H9 (cell line): ENCODE measurements around the gene NRN1. TPM values are rescaled to one million over a fixed set of nuclear protein-coding genes. Genes with fewer than 3 reads are reported as not detected.

Experiments used
- DNase-seq: peaks from one replicate; pipeline ENCODE4 v3.0.0-alpha.2; 2017
- H2AFZ ChIP-seq: one replicate; pipeline ENCODE4 v1.6.1; 2013; ENCODE audit warnings: mild to moderate bottlenecking, low read length, control low read depth, moderate library complexity
- H2AK5ac ChIP-seq: 2 replicates; pipeline ENCODE4 v1.6.1; 2013; ENCODE audit warnings: low read length, control low read depth, mixed read lengths; ENCODE audit not compliant: insufficient read length
- H2BK120ac ChIP-seq: one replicate; pipeline ENCODE4 v1.6.1; 2013; ENCODE audit warnings: low read depth, mild to moderate bottlenecking, low read length, control low read depth, inconsistent platforms; ENCODE audit not compliant: poor library complexity, severe bottlenecking
- H2BK12ac ChIP-seq: 2 replicates; pipeline ENCODE4 v1.6.1; 2013; ENCODE audit warnings: low read length, control low read depth, mixed read lengths, low read depth; ENCODE audit not compliant: insufficient read length
- H2BK15ac ChIP-seq: 2 replicates; pipeline ENCODE4 v1.6.1; 2013; ENCODE audit warnings: low read depth, low read length, control low read depth
- H2BK20ac ChIP-seq: one replicate; pipeline ENCODE4 v1.6.1; 2013; ENCODE audit warnings: low read depth, mild to moderate bottlenecking, low read length, control low read depth, inconsistent platforms; ENCODE audit not compliant: poor library complexity, severe bottlenecking
- H2BK5ac ChIP-seq: 2 replicates; pipeline ENCODE4 v1.6.1; 2013; ENCODE audit warnings: low read length, control low read depth, mixed read lengths; ENCODE audit not compliant: insufficient read length
- H3K14ac ChIP-seq: 2 replicates; pipeline ENCODE4 v1.6.1; 2013; ENCODE audit warnings: low read length, control low read depth; ENCODE audit not compliant: insufficient read depth
- H3K18ac ChIP-seq: 2 replicates; pipeline ENCODE4 v1.6.1; 2013; ENCODE audit warnings: low read depth, mild to moderate bottlenecking, mixed read lengths, low read length, control low read depth; ENCODE audit not compliant: insufficient read length
- H3K23ac ChIP-seq: 2 replicates; pipeline ENCODE4 v1.6.1; 2013; ENCODE audit warnings: low read length, control low read depth, mixed read lengths, low read depth; ENCODE audit not compliant: insufficient read length
- H3K23me2 ChIP-seq: 2 replicates; pipeline ENCODE4 v1.6.1; 2013; ENCODE audit warnings: low read depth, mild to moderate bottlenecking, mixed read lengths, low read length, control low read depth; ENCODE audit not compliant: insufficient read length, poor library complexity, severe bottlenecking
- H3K27ac ChIP-seq: 2 replicates; pipeline ENCODE4 v1.5.1; 2013; ENCODE audit warnings: low read length, control low read depth, mixed read lengths, low read depth; ENCODE audit not compliant: insufficient read length
- H3K27me3 ChIP-seq: 2 replicates; pipeline ENCODE4 v1.6.1; 2013; ENCODE audit warnings: low read length, control low read depth, inconsistent platforms; ENCODE audit not compliant: insufficient read depth
- H3K4ac ChIP-seq: 2 replicates; pipeline ENCODE4 v1.6.1; 2013; ENCODE audit warnings: low read depth, mild to moderate bottlenecking, control low read depth, inconsistent platforms, low read length, moderate library complexity
- H3K4me1 ChIP-seq: 2 replicates; pipeline ENCODE4 v1.6.1; 2013; ENCODE audit warnings: low read length, control low read depth, inconsistent platforms; ENCODE audit not compliant: insufficient read depth
- H3K4me2 ChIP-seq: 2 replicates; pipeline ENCODE4 v1.6.1; 2013; ENCODE audit warnings: low read length, control low read depth, mixed read lengths; ENCODE audit not compliant: insufficient read length, insufficient read depth
- H3K56ac ChIP-seq: 2 replicates; pipeline ENCODE4 v1.6.1; 2013; ENCODE audit warnings: low read depth, mild to moderate bottlenecking, mixed read lengths, low read length, control low read depth; ENCODE audit not compliant: insufficient read length
- H3K79me1 ChIP-seq: 2 replicates; pipeline ENCODE4 v1.6.1; 2013; ENCODE audit warnings: low read depth, mild to moderate bottlenecking, moderate library complexity, low read length, control low read depth, inconsistent platforms; ENCODE audit not compliant: insufficient read depth, poor library complexity, severe bottlenecking
- H3K79me2 ChIP-seq: 2 replicates; pipeline ENCODE4 v1.6.1; 2013; ENCODE audit warnings: low read length, control low read depth, inconsistent platforms; ENCODE audit not compliant: insufficient read depth
- H3K9ac ChIP-seq: 2 replicates; pipeline ENCODE4 v1.6.1; 2013; ENCODE audit warnings: low read length, control low read depth, mixed read lengths; ENCODE audit not compliant: insufficient read length; ENCODE audit errors: extremely low read depth
- H3K9me3 ChIP-seq: one replicate; pipeline ENCODE4 v1.6.1; 2013; ENCODE audit warnings: low read depth, low read length, inconsistent platforms; ENCODE audit not compliant: control insufficient read depth
- H3T11ph ChIP-seq: one replicate; pipeline ENCODE4 v1.6.1; 2013; ENCODE audit warnings: mild to moderate bottlenecking, low read length, control low read depth, inconsistent platforms
- H4K20me1 ChIP-seq: one replicate; pipeline ENCODE4 v1.6.1; 2013; ENCODE audit not compliant: control insufficient read depth, insufficient read length, insufficient read depth
- H4K5ac ChIP-seq: 2 replicates; pipeline ENCODE4 v1.6.1; 2013; ENCODE audit warnings: low read depth, mild to moderate bottlenecking, mixed read lengths, low read length, control low read depth; ENCODE audit not compliant: insufficient read length
- H4K8ac ChIP-seq: replicated peaks from 2 replicates; pipeline ENCODE4 v1.6.1; 2013; ENCODE audit warnings: low read length, control low read depth, mixed read lengths, low read depth; ENCODE audit not compliant: insufficient read length
- H4K91ac ChIP-seq: 2 replicates; pipeline ENCODE4 v1.6.1; 2013; ENCODE audit warnings: low read depth, mild to moderate bottlenecking, moderate library complexity, mixed read lengths, low read length, control low read depth; ENCODE audit not compliant: insufficient read length
- H3K27ac Mint-ChIP-seq, 3 experiments: 2 replicates in 2 of 3; 3 replicates in 1 of 3; pipeline ENCODE4 v1.8.0; 2020 to 2021; ENCODE audit warnings: mixed read lengths in 3 of 3, mild to moderate bottlenecking in 1 of 3, moderate library complexity in 1 of 3
- H3K27me3 Mint-ChIP-seq: 2 replicates; pipeline ENCODE4 v1.8.0; 2021; ENCODE audit warnings: low read depth, mild to moderate bottlenecking, moderate library complexity, mixed read lengths
- H3K36me3 Mint-ChIP-seq, 3 experiments: 2 replicates in 2 of 3; 3 replicates in 1 of 3; pipeline ENCODE4 v1.8.0; 2020 to 2021; ENCODE audit warnings: low read depth in 3 of 3, mixed read lengths in 3 of 3; ENCODE audit not compliant: insufficient read depth in 1 of 3
- H3K4me1 Mint-ChIP-seq, 2 experiments: 2 replicates each; pipeline ENCODE4 v1.8.0; 2020; ENCODE audit warnings: mixed read lengths in 2 of 2
- H3K4me3 Mint-ChIP-seq, 2 experiments: 2 replicates in 1 of 2; 3 replicates in 1 of 2; pipeline ENCODE4 v1.8.0; 2020 to 2021; ENCODE audit warnings: mild to moderate bottlenecking in 2 of 2, mixed read lengths in 2 of 2, moderate library complexity in 1 of 2
- H3K9me3 Mint-ChIP-seq, 2 experiments: 2 replicates in 1 of 2; 3 replicates in 1 of 2; pipeline ENCODE4 v1.8.0; 2020; ENCODE audit warnings: mild to moderate bottlenecking in 2 of 2, mixed read lengths in 2 of 2, moderate library complexity in 1 of 2
- WGBS: extraction: QIAGEN DNeasy Blood & Tissue Kit; methylation state at CpG from one replicate; pipeline ENCODE4 v1.1.7; 2013; ENCODE audit warnings: missing lambda C conversion rate, low lambda C conversion rate, mixed read lengths; ENCODE audit not compliant: insufficient read length; ENCODE audit errors: extremely low coverage; 5-methylcytosine and 5-hydroxymethylcytosine counted together
- total RNA-seq: library from RNA; stranded (reverse); gene quantifications from 2 replicates; pipeline ENCODE4 v1.2.1, GENCODE V29; 2021
- TF ChIP-seq, protein P1 (sequence below): fragments of 200-600 bp; sonication (generic); conservative IDR thresholded peaks from 3 replicates; pipeline ENCODE4 v1.8.0; 2021; ENCODE audit warnings: antibody characterized with exemption, mild to moderate bottlenecking

The NRN1 gene
- total RNA-seq, 1 experiment from 2014 or later, result not detected

DNA sequence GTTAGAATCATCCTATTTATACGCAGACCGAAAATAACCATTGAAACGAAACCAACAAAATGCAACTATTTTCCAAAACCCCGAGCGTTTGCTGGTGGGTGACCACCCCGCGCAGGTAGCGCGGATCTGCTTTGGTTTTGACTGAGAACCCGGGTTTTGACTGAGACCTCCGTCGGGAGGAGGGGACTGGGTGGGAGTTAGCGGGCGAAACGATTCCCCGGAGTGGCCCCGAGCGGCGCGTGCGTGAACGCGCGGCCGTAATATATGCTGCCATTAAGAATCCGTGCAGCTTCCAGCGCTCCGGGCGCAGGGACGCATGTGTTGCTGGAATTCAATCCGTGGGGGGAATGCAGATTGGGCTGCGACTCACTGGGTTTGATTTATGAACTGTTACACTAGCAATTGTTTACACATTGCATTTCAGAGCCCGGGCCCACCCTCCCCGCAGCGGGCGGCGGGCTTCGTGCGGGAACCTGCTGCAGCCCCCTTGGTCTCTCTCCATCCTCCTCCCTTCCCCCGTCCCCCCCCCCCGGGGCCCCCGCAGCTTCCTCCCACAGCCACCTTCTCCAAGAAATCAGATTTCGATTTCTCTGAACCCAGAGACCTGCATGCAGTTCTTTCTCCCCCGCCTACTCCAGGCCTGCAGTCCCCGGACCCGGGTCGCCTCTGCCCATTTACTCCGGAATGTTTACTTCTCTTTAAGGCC is 9.9 kb downstream of the NRN1 start:
- Histone ChIP-seq H3K23ac (no peak overlapping the region), H3K9me3 (no peaks in the 10 kb centered on the region), H3T11ph (no peak overlapping the region), H2BK20ac (no peak overlapping the region), H3K79me2 (no peaks in the 10 kb centered on the region), H3K23me2 (peaks cover 23% of the 10 kb centered on the region), H2BK120ac (no peak overlapping the region), H2BK12ac (no peak overlapping the region), H3K9ac (no peak overlapping the region), H3K4me1 (peaks cover 4% of the 10 kb centered on the region; the same call in 1 of the 2 replicates), H2BK15ac (no peak overlapping the region), H3K18ac (no peak overlapping the region), H3K56ac (no peak overlapping the region), H3K27me3 (peaks cover 94% of the 10 kb centered on the region), H4K8ac (no peak overlapping the region), H3K79me1 (no peaks in the 10 kb centered on the region), H4K5ac (no peak overlapping the region), H2BK5ac (no peak overlapping the region), H4K20me1 (no peaks in the 10 kb centered on the region), H2AK5ac (no peak overlapping the region), H2AFZ (no peak overlapping the region), H4K91ac (no peak overlapping the region), H3K27ac (no peak overlapping the region), H3K4ac (no peak overlapping the region), H3K4me2 (peak overlapping the region; percentile 71), H3K14ac (no peak overlapping the region)
- H3K27me3 Mint-ChIP-seq, result peaks cover 100% of the 10 kb centered on the region
- peak; percentile 37 for DNase-seq
- peaks cover 2 to 7% of the 10 kb centered on the region in 2 experiments; a peak in 4 of 5 replicates for H3K9me3 Mint-ChIP-seq
- H3K4me1 Mint-ChIP-seq, result peaks cover 52 to 78% of the 10 kb centered on the region in 2 experiments
- no CpG with 5 or more reads among the region's 48 CpGs for WGBS
- peak overlapping the region; percentile 62 to 85 for H3K4me3 Mint-ChIP-seq
- peak overlapping the region in 1 of 3 experiments; percentile 11; a peak in 1 of 7 replicates for H3K27ac Mint-ChIP-seq
- TF ChIP-seq, protein P1, sequence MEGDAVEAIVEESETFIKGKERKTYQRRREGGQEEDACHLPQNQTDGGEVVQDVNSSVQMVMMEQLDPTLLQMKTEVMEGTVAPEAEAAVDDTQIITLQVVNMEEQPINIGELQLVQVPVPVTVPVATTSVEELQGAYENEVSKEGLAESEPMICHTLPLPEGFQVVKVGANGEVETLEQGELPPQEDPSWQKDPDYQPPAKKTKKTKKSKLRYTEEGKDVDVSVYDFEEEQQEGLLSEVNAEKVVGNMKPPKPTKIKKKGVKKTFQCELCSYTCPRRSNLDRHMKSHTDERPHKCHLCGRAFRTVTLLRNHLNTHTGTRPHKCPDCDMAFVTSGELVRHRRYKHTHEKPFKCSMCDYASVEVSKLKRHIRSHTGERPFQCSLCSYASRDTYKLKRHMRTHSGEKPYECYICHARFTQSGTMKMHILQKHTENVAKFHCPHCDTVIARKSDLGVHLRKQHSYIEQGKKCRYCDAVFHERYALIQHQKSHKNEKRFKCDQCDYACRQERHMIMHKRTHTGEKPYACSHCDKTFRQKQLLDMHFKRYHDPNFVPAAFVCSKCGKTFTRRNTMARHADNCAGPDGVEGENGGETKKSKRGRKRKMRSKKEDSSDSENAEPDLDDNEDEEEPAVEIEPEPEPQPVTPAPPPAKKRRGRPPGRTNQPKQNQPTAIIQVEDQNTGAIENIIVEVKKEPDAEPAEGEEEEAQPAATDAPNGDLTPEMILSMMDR, result no peak
- H3K36me3 Mint-ChIP-seq, result no peaks in the 10 kb centered on the region; a peak in 1 of 7 replicates
